HEK293 (cell line): ENCODE measurements around the gene HTR4.
A peak's percentile ranks its signal among the peaks of the same experiment; 100 is the strongest.

Source experiments
- HOXA7 ChIP-seq: sonication (generic); formaldehyde crosslinking; IDR thresholded peaks from 2 replicates; pipeline ENCODE4 v1.8.1; 2022; ENCODE audit warnings: missing genetic modification reagents, borderline replicate concordance
- MEIS1 ChIP-seq: sonication (generic); formaldehyde crosslinking; IDR thresholded peaks from 2 replicates; pipeline ENCODE4 v1.8.1; 2022; ENCODE audit warnings: missing genetic modification reagents, mild to moderate bottlenecking, borderline replicate concordance
- REPIN1 ChIP-seq: fragments of 450-650 bp; formaldehyde crosslinking; IDR thresholded peaks from 2 replicates; pipeline ENCODE4 v1.5.1; 2017; ENCODE audit warnings: missing biosample characterization, missing genetic modification characterization, low read depth
- SP2 ChIP-seq: fragments of 450-650 bp; formaldehyde crosslinking; IDR thresholded peaks from 2 replicates; pipeline ENCODE4 v1.5.1; 2016; ENCODE audit warnings: missing biosample characterization, missing genetic modification characterization
- TCF7L2 ChIP-seq: IDR thresholded peaks from 2 replicates; pipeline ENCODE4 v1.6.1; 2011; ENCODE audit warnings: low read depth, mild to moderate bottlenecking, inconsistent platforms, low read length, moderate library complexity, borderline replicate concordance
- ZBTB17 ChIP-seq: fragments of 450-650 bp; formaldehyde crosslinking; IDR thresholded peaks from 2 replicates; pipeline ENCODE4 v1.5.1; 2016; ENCODE audit warnings: missing biosample characterization, missing genetic modification characterization
- ZNF18 ChIP-seq: fragments of 450-650 bp; formaldehyde crosslinking; IDR thresholded peaks from 2 replicates; pipeline ENCODE4 v1.5.1; 2016; ENCODE audit warnings: missing biosample characterization, missing genetic modification characterization
- ZNF223 ChIP-seq: fragments of 450-650 bp; formaldehyde crosslinking; IDR thresholded peaks from 2 replicates; pipeline ENCODE4 v1.5.1; 2016; ENCODE audit warnings: missing biosample characterization, missing genetic modification characterization
- TF ChIP-seq, protein P1 (sequence below): fragments of 450-650 bp; formaldehyde crosslinking; IDR thresholded peaks from 2 replicates; pipeline ENCODE4 v1.5.1; 2016; ENCODE audit warnings: missing biosample characterization, missing genetic modification characterization

- TF ChIP-seq HOXA7 (CRISPR knock-in tag) (no peak), ZNF18 (tag by site-specific recombination) (no peak), ZBTB17 (tag by site-specific recombination) (no peak), MEIS1 (CRISPR knock-in tag) (no peak), SP2 (no peak), REPIN1 (tag by site-specific recombination) (no peak), ZNF223 (tag by site-specific recombination) (no peak), TCF7L2 (no peak)
- TF ChIP-seq, protein P1, sequence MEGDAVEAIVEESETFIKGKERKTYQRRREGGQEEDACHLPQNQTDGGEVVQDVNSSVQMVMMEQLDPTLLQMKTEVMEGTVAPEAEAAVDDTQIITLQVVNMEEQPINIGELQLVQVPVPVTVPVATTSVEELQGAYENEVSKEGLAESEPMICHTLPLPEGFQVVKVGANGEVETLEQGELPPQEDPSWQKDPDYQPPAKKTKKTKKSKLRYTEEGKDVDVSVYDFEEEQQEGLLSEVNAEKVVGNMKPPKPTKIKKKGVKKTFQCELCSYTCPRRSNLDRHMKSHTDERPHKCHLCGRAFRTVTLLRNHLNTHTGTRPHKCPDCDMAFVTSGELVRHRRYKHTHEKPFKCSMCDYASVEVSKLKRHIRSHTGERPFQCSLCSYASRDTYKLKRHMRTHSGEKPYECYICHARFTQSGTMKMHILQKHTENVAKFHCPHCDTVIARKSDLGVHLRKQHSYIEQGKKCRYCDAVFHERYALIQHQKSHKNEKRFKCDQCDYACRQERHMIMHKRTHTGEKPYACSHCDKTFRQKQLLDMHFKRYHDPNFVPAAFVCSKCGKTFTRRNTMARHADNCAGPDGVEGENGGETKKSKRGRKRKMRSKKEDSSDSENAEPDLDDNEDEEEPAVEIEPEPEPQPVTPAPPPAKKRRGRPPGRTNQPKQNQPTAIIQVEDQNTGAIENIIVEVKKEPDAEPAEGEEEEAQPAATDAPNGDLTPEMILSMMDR (tag by site-specific recombination), result 0 out of 2 replicates have a peak, but pooled peaks have one; percentile 24
Measured at GRCh38 chr5:148457183-148457620, 197.1 kb downstream of the HTR4 start.
